IPS-15b (cell line): ENCODE results near the gene CKLF.
A peak's percentile ranks its signal among the peaks of the same experiment; 100 is the strongest.
"Not testable (repeated sequence)": the region's sequence is repeated elsewhere in the genome, so short reads cannot be mapped to it uniquely, and the experiment has no call there.

Source experiments
- H3K27me3 ChIP-seq: one replicate; pipeline ENCODE4 v1.6.1; 2013; ENCODE audit warnings: low read length; ENCODE audit not compliant: control insufficient read depth, insufficient read depth
- H3K36me3 ChIP-seq: one replicate; pipeline ENCODE4 v1.6.1; 2013; ENCODE audit warnings: low read length; ENCODE audit not compliant: control insufficient read depth, insufficient read depth
- H3K4me1 ChIP-seq: one replicate; pipeline ENCODE4 v1.6.1; 2013; ENCODE audit warnings: mild to moderate bottlenecking, low read length; ENCODE audit not compliant: control insufficient read depth, insufficient read depth
- H3K4me3 ChIP-seq: one replicate; pipeline ENCODE4 v1.5.1; 2013; ENCODE audit warnings: low read depth, low read length
- H3K9ac ChIP-seq: one replicate; pipeline ENCODE4 v1.6.1; 2013; ENCODE audit warnings: low read depth, mild to moderate bottlenecking, low read length
- H3K9me3 ChIP-seq: one replicate; pipeline ENCODE4 v1.6.1; 2013; ENCODE audit warnings: mild to moderate bottlenecking, low read length; ENCODE audit not compliant: control insufficient read depth, insufficient read depth

Gene CKLF

DNA sequence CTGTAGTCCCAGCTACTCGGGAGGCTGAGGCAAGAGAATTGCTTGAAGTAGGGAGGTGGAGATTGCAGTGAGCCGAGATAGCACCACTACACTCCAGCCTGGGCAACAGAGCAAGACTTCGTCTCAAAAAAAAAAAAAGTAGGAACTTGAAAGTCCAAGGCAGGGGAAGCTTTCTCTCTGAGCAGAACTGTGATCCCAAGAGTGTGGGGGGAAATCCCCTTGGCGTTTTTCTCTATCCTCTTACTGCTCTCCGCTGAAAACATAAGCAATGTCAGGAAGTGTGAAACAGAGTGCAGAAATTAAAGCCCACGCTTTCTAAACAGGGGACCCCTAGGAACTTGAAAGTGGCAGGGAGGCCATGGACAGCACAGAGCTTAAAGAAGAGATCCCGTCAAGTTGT is 42.4 kb downstream of the CKLF start:
- Histone ChIP-seq H3K4me1 (no peaks in the 10 kb centered on the region), H3K9me3 (no peaks in the 10 kb centered on the region), H3K27me3 (no peaks in the 10 kb centered on the region), H3K4me3 (no peak overlapping the region), H3K9ac (no peak overlapping the region), H3K36me3 (no peaks in the 10 kb centered on the region)

DNA sequence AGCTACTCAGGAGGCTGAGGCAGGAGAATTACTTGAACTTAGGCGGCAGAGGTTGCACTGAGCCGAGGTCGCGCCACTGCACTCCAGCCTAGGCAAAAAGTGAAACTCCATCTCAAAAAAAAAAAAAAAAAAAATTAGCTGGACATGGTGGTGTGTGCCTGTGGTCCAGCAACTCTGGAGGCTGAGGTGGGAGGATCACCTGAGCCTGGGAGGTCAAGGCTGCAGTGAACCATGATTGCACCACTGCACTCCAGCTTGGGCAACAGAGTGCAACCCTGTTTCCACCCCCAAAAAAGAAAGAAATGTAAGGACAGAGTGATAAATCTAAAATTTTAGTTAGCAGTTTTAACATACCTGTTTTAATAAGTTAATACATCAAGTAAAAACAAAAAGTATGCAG is 44.2 kb downstream of the CKLF start:
- H3K9me3 ChIP-seq, H3K36me3 ChIP-seq, H3K9ac ChIP-seq, H3K4me1 ChIP-seq, H3K27me3 ChIP-seq, H3K4me3 ChIP-seq: not testable (repeated sequence)

DNA sequence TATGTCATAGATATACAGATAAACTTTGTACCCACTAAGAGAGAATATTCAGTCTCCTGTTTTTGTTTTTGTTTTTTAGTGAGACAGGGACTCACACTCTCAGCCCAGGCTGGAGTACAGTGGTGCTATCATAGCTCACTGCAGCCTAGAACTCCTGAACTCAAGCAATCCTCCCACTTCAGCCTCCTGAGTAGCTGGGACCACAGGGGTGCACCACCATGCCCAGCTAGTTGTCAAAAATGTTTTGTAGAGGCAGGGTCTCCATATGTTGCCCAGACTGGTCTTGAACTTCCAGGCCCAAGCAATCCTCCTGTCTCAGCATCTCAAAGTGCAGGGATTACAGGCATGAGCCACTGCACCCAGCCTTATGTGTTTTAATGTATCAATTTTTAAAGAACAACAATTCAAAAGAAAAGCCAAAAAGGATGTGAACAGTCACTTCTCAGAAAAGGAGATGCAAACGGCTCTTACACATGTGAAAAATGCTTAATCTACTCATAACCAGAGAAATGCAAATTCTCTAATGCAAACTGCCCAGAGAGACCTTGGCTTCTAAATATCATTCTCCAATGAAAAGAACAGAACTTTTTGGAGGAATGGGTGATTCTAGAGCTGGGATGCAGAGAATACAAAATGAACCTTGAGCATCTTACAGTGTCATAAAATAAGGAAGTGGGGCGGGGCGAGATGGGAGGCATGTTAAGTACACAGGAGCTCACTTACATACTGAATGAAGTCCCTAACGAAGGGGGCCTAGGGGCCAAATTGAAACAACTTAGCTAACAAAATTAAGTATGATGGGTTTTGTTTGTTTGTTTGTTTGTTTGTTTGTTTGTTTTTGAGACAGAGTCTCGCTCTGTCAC is 44.8 kb downstream of the CKLF start:
- H3K9ac ChIP-seq = no peak overlapping the region
- no peaks in the 10 kb centered on the region for H3K36me3 ChIP-seq
- no peaks in the 10 kb centered on the region for H3K4me1 ChIP-seq
- no peak overlapping the region for H3K4me3 ChIP-seq
- peaks cover under 1% of the 10 kb centered on the region for H3K27me3 ChIP-seq
- H3K9me3 ChIP-seq = no peaks in the 10 kb centered on the region

DNA sequence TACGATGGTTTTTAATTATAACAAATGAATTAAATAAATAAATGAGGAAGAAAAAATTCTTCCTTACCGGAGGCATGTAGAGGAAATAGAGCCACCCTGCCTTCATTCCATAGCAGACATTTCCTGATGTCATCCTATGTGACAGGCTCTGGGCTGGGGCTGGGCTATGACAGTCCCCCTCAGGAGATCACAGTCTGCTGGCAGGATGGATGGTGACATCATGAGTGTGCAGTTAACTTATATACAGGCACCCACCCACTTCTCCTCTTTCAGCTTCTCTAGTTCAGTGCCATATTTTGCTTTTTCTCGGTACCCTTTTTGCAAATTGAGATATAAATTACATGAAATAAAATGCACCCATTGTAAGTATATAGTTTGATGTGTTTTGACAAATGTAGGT is 45.7 kb downstream of the CKLF start:
- Histone ChIP-seq H3K36me3 (no peaks in the 10 kb centered on the region), H3K9me3 (no peaks in the 10 kb centered on the region), H3K4me1 (no peaks in the 10 kb centered on the region), H3K9ac (no peak overlapping the region), H3K4me3 (no peak overlapping the region), H3K27me3 (peaks cover 7% of the 10 kb centered on the region)

DNA sequence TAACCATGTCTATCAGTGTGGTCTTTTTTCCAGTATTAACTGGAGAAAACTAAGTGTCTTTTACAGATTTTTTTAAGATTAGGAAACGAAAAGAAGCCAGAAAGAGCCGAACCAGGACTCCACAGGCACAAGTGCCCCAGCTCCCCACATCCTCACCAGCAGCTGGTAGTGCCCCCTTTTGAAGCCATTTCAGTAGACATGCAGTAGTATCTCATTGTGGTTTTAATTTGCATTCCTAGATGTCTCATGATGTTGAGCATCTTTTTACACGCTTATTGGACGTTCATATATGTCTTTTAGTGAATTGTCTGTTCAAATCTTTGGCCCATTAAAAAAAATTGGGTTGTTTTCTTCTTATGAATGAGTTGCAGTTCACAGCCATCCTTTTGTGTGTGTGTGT is 47.4 kb downstream of the CKLF start:
- Histone ChIP-seq H3K27me3 (peaks cover 8% of the 10 kb centered on the region), H3K4me1 (no peaks in the 10 kb centered on the region), H3K9me3 (no peaks in the 10 kb centered on the region), H3K9ac (no peak overlapping the region), H3K4me3 (no peak overlapping the region), H3K36me3 (no peaks in the 10 kb centered on the region)

DNA sequence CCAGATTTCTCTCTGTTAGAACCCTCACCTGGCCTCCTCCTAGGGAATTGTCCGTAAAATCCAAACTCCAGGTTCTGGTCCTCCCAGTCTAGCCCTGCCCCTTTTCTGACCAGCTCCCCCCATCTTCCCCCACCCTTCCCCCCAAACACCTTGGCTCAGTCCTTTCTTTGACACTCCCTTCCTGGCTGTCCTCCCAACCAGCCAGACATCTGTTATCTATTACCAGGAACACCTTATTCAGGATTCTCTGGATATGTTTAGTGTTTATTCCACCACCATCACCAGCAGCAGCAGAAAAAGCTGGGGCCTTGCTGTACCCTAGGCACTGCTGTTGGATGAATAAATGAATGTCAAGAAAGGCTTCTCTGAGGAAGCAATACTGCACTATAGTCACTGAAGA is 48.1 kb downstream of the CKLF start:
- Histone ChIP-seq H3K4me1 (no peaks in the 10 kb centered on the region), H3K27me3 (peaks cover 8% of the 10 kb centered on the region), H3K9ac (no peak overlapping the region), H3K4me3 (no peak overlapping the region), H3K36me3 (no peaks in the 10 kb centered on the region), H3K9me3 (no peaks in the 10 kb centered on the region)

DNA sequence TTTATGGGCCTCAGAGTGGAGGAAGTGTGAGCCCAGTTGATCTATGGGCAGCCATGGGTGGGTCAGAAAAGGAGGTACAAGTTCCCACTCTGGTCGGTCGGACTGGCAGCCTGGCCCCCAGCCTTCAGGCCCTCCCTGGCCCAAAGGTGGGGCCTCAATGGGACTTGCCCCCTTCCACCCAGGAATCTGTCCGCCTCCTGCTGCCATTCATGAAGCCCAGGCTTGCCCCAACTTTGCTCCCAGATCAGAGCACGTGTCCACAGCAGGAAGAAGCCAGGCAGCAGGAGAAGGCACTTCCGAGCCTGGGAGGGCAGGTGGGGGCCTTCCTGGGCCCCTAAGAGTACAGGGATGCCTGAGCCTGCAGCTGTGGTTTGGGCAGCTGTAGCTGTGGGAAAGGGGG is 49.1 kb downstream of the CKLF start:
- Histone ChIP-seq H3K36me3 (no peaks in the 10 kb centered on the region), H3K4me3 (no peak overlapping the region), H3K9me3 (no peaks in the 10 kb centered on the region), H3K4me1 (peaks cover 4% of the 10 kb centered on the region), H3K9ac (no peak overlapping the region), H3K27me3 (peaks cover 8% of the 10 kb centered on the region)

DNA sequence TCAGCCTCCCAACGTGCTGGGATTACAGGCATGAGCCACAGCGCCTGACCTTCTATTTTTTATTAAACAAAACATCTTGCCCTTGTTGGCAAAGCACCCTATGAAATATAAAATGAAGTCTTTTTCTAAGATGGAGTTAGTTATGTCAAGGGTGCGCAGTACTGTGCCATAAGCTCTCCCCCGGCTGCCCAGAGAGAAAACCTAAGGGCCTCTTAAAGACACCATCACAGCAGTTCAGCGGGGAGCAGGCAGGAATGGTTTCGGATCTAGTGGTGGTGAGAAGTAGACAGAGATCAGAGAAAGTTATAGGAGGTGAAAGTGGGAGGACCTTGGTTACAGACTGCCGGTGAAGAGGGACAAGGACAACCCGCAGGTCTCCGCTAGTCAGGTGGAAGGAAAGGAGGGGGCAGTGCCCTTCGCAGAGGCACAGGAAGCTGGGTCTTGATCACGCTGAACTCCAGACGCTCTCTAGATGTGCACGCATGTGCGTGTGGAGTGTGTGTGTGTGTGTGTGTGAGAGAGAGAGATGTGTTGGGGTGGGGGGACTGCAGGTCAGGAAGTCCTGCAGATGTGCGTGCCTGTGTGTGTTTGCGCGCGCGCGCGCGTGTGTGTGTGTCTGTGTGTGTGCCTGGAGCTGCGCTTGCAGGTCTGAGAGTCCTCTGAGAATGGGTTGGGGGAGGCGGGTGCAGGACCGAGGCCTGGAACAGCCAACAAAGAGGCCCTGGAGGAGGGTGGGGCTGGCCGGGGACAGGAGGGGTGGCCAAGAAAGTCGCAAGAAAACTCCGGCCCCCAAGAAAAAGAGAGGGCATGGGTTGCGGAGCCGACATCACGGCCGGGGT is 51.4 kb downstream of the CKLF start:
- Histone ChIP-seq H3K9ac (peak overlapping the region; percentile 62), H3K9me3 (no peaks in the 10 kb centered on the region), H3K4me3 (peak overlapping the region; percentile 84), H3K4me1 (peaks cover 9% of the 10 kb centered on the region), H3K36me3 (no peaks in the 10 kb centered on the region), H3K27me3 (peaks cover 8% of the 10 kb centered on the region)

DNA sequence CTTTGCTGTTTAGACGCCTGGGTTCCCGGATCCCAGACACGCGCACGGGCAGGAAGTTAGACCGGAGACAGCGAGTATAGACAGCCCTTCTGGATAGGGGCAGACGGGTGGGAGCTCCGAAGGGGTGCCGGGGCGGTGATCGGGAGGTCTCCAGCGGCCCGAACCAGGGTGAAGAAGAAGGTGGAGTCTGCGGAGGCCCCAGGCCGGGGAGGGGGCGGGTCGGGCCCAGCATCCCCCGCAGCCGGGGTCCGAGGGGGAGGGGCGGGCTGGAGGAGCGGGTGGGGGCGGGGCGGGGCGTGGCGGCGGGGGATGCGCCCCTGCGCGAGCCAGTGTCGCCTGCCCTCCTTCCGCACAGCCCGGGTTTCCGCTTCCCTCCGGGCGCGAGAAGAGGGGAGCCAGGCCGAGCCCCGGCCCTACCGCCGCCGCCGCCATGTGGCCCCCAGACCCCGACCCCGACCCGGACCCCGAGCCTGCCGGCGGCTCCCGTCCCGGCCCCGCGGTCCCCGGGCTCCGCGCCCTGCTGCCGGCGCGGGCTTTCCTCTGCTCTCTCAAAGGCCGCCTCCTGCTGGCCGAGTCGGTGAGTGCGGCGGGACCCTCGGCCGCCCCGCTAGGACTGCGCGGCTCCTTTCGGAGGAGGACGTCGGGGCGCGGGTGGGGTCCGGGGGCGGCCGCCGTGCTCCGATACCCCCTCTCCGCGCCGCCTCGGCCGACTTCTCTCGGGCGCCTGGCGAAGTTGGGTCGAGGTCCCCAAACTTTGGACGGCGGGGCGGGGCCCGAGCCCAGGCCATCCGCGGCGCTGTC is 52.2 kb downstream of the CKLF start, which contains the start of gene CMTM3:
CMTM3 (plus strand) TSS at position 329 of the 801 bp plus-strand sequence; CDS start at position 431, 102 bp downstream.
- peaks cover 10% of the 10 kb centered on the region for H3K4me1 ChIP-seq
- H3K36me3 ChIP-seq = peaks cover 3% of the 10 kb centered on the region
- H3K27me3 ChIP-seq = peaks cover 8% of the 10 kb centered on the region
- peak within 1 kb of the TSS; percentile 62 for H3K9ac ChIP-seq
- peak within 1 kb of the TSS; percentile 84 for H3K4me3 ChIP-seq
- no peaks in the 10 kb centered on the region for H3K9me3 ChIP-seq

DNA sequence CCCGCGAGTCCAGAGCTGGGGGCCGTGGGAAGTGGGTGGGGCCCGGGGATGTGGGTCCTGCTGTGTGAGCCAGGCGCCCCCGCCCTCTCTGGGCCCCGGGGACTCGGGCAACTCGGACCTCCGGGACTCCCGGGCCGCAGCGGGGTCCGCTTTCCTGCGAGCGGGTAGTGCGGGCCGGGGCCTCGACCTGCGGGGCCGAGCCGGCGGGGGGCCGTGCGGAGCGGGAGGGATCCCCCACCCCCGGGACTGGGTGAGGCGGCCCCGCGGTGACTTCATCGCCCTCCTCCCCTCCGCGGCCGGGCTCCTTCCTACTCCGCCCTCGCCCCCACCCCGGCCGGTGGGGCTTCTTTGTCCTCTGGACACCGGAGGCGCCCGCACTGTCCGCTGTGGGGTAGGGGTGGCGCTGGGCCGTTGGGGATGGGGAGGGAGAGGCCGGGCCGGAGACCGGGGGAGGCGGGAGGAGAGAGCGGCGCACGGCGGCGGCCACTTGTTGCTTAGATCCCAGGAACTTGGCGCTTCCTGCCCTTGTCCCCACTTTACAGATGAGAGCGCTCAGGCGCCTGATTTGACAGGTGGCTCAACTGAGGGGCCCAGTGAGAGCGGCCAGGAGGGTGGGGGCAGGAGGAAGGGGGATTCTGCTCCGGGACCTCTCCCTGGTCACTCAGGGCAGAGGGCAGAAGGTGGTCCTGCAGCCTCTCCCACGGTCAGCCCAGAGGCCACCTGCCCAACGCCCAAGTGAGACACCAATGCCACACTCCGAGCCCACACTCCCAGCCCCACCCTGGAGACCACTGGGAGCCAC is 53.0 kb downstream of the CKLF start:
- Histone ChIP-seq H3K9ac (no peak overlapping the region), H3K36me3 (peaks cover 11% of the 10 kb centered on the region)

More for the DNA sequence above, 53.0 kb downstream of the CKLF start:
- Histone ChIP-seq H3K4me1 (peaks cover 10% of the 10 kb centered on the region), H3K9me3 (no peaks in the 10 kb centered on the region), H3K27me3 (peaks cover 8% of the 10 kb centered on the region), H3K4me3 (peak overlapping the region; percentile 52)
